Measurements from ENCODE around the gene LLGL2.

LLGL2 gene

GRCh38 chr17:75565618-75566017, 40.1 kb downstream of the LLGL2 start:
- TF ChIP-seq CTCF (IDR thresholded peaks at IDR 0.05; ENCODE audit: insufficient read depth, missing control alignments) = no peak
- no peak for FAIRE-seq
- no peak for DNase-seq (ENCODE audit: insufficient read length, low spot score)

DNA sequence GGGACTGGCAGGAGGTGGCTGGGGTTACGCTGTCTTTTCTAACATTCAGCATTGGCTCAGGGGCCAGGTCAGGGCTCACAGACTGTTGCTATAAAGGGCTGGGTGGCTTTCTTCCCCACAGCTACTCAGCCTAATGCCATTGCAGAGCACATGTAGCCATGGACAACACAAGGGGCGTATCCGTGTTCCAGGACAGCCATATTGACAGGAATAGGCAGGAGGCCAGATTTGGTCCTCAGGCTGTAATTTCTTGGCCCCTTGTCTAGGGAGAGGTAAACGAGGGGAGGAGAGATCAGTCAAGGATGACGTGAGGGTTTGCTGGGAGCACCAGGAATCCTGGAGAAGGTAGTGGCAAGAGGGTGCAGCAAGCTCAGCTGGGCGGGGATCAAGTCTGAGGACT, 40.9 kb downstream of the LLGL2 start:
- DNase-seq (ENCODE audit: insufficient read length, low spot score) (no peak), FAIRE-seq (no peak)
- no peak for TF ChIP-seq CTCF (IDR thresholded peaks at IDR 0.05; ENCODE audit: insufficient read depth, missing control alignments)

- no peak for FAIRE-seq
- no peak for TF ChIP-seq CTCF (IDR thresholded peaks at IDR 0.05; ENCODE audit: insufficient read depth, missing control alignments)
Measured at GRCh38 chr17:75566834-75567233, 41.3 kb downstream of the LLGL2 start.

GRCh38 chr17:75568412-75569255, 43.1 kb downstream of the LLGL2 start:
- FAIRE-seq = no peak
- DNase-seq (ENCODE audit: insufficient read length, low spot score) = no peak
- TF ChIP-seq CTCF (IDR thresholded peaks at IDR 0.05; ENCODE audit: insufficient read depth, missing control alignments) = no peak

More at GRCh38 chr17:75566834-75567233, 41.3 kb downstream of the LLGL2 start:
- DNase-seq (ENCODE audit: insufficient read length, low spot score) = no peak

DNA sequence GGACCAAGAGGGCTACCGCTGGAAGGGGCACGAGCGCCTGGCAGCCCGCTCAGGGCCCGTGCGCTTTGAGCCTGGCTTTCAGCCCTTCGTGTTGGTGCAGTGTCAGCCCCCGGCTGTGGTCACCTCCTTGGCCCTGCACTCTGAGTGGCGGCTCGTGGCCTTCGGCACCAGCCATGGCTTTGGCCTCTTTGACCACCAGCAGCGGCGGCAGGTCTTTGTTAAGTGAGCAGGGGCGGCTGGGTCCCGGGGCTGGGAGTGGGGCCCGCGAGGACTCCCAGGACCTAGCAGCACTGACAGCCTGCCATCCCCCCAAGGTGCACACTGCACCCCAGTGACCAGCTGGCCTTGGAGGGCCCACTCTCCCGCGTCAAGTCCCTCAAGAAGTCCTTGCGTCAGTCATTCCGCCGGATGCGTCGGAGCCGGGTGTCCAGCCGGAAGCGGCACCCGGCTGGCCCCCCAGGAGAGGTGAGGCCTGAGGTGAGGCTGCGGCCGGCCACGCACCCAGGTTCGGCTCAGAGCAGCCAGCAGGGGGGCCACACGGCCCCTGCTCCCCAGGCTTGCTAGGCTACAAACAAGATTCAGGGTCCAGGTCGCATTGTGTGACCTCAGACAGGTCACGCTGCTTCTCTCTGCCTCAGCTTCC, 44.7 kb downstream of the LLGL2 start:
- TF ChIP-seq CTCF (IDR thresholded peaks at IDR 0.05; ENCODE audit: insufficient read depth, missing control alignments) = no peak
- FAIRE-seq (no peak), DNase-seq (ENCODE audit: insufficient read length, low spot score) (no peak)

- no peak for FAIRE-seq
- TF ChIP-seq CTCF (IDR thresholded peaks at IDR 0.05; ENCODE audit: insufficient read depth, missing control alignments) = no peak
- DNase-seq (ENCODE audit: insufficient read length, low spot score) = no peak
Measured at GRCh38 chr17:75570772-75571171, 45.3 kb downstream of the LLGL2 start.

Measured in D721Med (cell line).